Stimulated activated CD4-positive, alpha-beta T cell treated with anti-CD3 and anti-CD28 coated beads, Interleukin-4, amount 100 ng/mL, for 24 hours (primary cell): ENCODE data around the gene CALHM4.

ENCODE experiments used
- DNase-seq: peaks from one replicate; pipeline ENCODE4 v3.0.0-alpha.2; 2020

Gene CALHM4

DNA sequence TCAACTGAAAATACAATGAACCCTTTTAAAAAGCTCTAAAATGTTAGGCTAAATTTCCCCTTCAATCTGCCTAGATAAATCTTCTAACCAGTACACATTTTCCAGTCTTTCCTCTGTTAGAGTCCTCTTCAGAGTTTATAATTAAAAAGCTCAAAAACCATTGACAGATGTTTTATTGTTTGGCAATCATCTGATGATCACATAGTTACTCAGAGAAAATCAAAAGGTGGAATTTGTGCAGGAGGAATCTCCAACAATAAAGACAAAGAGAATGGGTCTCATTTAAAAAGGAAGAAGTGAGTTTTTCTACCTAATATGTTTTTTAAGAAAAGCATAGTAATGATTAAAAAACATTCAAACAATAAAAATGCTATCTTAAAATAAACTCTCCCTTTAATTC is 11.1 kb upstream of the CALHM4 start:
- no peak for DNase-seq

DNA sequence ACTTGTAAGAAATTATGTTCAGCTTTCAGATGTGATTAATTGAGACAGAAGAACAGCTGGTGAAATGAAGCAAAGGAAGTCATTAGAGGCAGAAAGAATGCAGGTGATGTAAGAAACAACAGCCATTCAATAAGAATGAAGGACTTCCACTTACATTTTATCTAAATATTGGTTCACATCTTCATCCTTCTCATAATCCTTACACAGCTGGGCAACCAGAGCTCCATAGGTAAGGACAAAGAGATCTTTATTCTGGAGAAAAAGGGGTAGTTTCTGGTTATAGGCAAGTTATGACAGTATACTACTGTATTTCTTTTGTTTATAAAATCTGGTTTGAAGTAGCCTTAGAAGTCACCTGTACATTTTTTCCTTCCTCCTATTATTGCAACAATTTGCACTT is 10.4 kb upstream of the CALHM4 start:
- no peak for DNase-seq

DNA sequence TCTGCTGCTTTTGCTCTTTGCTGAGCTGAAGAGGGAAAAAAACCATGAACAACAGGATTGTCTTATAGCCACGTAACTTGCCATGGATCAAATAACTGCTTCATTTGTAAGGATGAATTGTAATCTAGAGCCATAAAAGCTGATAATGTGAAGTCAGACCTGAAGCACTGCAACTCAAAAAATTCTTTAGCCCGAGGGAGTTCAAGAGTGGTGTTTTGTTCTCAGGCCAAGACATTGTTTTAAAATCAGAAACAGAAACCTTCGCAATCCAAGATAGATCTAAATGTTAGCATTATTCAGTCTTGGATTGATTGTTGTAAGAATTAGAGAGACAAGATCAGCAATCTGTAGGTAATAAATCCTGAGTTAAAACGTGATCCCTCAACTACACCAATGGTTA is 7.9 kb upstream of the CALHM4 start, which contains the start of gene TRAPPC3L:
TSS of gene TRAPPC3L (minus strand) at position 34 of the 400 bp plus-strand sequence. CDS start 170 bp downstream, outside the sequence.
- no peak for DNase-seq

DNA sequence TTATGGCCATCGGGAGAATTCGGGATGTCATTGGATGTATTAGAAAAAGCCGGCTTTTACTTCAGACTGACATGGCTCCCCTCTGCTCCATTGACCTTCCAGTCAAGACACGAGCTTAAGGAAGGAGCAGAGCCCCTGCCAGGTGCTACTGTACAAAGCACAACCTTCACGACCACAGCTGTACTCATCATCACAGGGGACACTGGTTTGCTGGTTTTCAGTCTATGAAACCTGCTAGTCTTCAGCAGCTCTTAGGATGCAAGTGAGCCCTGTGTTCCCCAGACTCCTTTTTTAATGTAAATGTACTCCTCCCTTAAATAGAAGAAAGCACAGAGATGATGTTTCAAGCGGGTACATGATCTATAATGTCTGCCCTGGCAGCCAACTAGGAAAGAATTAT is 6.2 kb upstream of the CALHM4 start:
- DNase-seq: no peak

DNA sequence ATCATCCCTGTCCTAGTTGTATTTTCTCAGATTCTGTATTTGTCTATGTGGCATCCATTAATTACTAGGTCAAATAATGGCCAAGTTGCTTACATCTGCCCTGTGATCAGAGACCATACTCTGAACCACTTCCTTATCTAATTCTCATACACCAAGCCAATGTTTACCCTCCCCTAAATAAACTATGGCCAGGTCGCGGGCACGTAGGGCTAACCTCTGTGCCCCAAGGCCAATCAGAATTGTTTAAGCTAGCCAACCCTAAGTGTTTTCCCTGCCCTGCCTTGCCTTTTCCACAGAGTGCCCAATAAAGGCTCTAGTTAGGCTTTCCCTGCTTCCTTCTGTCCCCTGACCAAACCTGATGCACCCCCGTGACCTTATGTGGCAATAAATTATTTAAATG is 2.8 kb upstream of the CALHM4 start:
- no peak for DNase-seq

DNA sequence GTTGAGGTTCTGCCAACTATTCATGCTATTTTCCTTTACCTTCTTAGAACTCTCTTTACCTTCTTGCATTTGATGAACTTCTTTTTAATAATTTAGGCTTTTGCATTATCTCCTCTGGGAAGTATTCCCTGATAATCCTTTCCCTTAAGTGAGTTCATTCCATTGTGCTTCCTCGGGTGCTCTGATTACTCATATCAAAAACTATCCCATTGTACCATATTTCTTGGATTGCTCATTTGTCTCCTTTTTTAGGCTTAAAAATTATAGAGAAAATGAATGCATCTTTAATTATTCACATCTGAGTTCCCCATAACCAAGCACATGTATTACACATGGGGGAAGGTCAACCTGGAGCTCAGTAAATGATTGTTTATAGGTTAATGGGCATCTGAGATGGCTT is 2.5 kb downstream of the CALHM4 start:
- DNase-seq: no peak

DNA sequence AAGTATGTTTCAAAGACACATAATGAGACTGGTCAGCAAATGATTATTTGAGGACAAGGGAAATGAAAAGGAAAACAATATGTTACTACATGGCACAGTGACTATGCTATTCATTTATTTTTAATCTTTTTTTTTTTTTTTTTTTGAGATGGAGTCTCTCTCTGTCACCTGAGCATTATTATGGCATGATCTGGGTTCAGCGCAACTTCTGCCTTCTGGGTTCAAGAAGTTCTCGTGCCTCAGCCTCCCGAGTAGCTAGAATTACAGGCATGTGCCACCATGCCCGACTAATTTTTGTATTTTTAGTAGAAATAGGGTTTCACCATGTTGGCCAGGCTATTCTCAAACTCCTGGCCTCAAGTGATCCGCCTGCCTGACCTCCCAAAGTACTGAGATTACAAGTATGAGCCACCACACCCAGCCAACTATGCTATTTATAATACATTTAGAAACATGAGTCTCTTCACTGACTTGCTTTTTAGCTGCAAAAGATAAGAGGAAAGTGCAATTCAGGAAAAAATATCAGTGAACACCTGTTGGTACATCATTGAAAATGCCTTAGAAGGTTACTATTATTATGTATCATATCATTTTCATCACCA is 3.4 kb downstream of the CALHM4 start:
- no peak for DNase-seq

DNA sequence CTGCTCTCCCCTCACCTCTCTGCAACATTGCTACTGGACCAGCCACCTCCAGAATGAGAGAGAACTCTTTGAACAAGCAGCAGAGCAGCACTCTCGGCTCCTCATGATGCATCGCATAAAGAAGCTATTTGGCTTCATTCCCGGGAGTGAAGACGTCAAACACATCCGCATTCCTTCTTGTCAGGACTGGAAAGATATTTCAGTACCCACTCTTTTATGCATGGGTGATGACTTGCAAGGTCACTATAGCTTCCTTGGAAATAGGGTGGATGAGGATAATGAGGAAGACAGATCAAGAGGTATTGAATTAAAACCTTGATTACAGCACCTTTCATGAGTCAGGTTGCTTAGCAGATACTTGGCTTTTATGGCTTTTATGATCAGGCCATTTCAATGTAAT is 4.3 kb downstream of the CALHM4 start:
- no peak for DNase-seq

DNA sequence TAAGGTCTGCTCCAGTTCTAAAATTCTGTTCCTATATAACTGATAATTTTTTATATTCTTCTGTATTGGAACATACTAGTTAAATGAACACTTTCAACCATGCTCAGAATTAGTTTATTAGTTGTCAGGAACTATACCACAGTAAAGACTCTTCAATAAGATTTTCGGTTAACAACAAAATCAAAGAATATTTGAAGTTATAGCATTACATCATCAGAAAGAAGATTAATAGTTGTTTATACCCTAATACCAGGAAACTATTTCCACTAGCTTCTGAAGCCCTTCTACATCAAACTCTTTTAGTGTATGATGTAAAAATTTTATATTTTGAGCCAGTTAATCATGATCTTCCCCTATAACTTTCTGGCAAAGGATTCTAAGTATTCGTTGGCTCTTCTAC is 6.6 kb downstream of the CALHM4 start:
- no peak for DNase-seq

DNA sequence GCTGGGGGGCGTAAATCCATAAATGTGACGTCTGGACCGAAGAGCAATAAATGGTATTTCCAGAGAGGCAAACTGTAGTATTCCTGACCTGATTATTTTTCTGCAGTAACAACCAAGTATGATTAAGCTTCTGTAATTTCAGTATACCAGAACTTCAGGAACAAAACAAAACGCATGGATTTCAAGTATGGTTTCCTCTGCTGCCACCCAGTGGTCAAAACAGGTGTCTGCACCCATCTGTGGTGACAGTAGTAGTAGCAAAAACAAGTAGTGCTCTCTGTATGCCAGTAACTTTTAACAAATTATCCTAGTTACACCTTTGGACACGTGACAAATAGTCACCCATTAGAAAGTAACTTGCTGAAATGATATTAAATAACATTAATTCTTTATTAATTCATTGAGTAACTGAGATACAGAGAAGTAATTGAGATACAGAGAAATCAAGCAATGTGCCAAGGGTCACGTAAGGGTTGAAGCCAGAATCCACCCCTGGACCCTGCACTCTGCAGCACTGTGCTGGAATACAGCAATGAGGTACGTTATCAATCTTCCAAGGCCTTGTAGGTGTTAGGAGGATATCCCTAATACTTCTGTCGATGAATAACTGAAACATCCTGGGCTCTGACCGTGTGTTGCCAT is 7.9 kb downstream of the CALHM4 start:
- DNase-seq: peak; percentile 72

DNA sequence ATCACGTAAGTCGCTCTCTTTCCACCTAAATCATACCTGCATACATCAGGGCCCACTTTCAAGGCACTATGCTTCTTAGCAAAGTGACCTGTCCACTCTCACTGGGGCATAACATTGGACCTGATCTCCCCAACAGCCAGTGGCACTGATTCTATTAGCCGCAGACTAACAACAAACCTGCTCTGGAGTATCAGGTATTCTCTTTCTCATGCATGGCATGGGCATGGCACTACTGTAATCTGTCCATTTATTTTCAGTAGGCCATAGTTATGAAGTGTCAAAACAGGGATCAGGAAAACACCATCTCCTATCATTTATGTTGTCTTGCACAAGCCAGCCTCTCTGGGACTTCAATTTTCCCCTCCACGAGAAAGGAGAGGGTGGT is 8.5 kb downstream of the CALHM4 start:
- no peak for DNase-seq

DNA sequence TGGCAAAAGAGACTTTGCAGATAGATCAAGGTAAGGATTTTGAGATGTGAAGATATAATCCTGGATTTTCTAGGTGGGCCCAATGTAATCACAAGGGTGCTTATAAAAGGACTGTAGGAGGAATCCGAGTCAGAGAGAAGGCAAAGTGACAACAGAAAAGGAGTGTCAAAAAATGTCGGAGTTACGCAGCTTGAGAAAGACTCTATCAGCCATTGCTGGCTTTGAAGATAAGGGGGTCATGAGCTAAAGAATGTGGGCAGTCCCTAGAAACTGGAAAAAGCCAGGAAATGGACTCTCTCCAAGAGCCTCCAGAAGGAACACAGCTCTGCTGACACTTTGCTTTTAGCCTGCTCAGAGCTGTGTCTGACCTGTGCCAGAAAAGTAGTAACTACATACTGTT is 9.1 kb downstream of the CALHM4 start:
- DNase-seq: no peak

DNA sequence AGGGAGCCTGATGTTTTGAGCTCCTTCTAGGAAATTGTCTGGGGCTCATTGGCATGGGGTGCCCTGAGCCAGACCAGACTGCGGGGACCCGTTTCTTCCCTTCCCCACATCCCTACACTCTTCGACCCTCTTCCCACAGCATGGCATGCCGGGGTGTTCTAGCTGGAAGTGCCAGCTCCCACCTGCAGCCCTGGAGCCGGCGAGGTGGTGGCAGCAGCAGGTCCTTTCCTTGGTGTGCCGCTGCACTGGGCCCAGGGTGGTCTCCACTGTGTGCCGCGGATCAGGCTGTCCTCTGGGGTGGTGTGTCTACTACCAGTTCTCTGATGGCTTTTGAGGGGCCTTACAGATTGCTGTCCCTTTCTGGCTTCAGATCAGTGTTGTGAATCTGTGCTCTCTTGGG is 10.3 kb downstream of the CALHM4 start:
- no peak for DNase-seq

DNA sequence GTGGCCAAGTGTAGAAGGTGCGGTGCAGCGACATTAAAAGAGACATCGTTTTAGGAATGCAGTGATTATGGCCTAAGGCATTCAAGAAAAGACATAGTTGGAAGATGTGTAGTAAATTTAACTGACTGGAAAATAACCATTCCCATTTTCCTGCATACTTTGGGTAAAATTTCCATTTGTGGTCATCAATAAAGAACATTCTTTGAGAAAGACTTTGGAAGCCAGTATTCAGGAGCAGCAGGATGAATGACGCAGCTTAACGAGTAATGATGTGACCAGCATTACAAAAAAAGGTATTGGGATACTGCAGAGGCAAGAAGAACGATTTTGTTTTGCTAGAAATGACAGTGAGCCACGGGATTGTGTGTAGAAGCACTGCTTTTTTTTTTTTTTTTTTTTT is 10.8 kb downstream of the CALHM4 start:
- DNase-seq: no peak

DNA sequence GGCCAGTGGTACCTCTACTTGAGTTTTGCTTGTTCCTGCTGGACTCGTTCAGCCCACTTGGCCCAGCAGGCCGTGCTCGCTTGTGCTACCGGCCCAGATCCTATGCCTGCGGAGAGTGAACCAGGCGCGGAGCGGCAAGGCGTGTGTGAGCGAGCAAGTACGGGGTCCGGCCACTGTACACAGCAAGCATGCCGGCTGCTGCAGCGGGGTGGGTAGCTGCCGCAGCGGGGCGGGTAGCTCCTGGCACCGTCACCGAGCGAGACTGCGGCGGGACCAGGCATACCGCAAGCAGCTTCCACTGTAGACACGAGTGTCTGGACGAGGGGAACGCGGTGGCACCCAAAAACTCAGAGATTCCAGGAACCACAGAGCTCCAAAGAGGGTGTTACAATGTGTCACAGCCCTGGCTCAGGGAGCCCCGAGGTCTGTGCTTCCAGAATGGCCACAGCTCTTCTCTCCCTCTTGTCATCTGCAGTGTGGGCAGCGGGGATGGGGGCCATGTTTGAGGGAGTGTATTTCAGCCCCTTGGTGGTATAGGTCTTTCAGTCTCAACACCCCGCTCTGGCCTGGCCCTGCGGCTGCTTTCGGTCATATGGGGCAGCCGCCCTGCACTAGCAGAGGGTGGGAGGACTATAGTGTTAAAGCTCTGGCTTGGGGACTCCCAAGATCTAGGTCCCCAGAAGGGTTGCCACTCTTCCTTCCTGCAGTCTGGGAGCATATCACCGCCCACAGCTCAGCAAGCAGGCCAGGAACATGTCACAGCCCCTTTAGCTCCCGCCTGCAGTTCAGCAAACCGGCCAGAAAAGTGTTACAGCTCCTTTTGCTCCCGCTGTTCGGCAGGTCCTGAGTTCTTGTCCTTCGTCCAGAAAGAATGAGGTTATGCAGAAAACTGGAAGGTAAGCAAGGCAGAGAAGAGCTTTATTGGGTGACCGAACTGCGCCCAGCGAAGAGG is 11.6 kb downstream of the CALHM4 start:
- DNase-seq: peak; percentile 8

DNA sequence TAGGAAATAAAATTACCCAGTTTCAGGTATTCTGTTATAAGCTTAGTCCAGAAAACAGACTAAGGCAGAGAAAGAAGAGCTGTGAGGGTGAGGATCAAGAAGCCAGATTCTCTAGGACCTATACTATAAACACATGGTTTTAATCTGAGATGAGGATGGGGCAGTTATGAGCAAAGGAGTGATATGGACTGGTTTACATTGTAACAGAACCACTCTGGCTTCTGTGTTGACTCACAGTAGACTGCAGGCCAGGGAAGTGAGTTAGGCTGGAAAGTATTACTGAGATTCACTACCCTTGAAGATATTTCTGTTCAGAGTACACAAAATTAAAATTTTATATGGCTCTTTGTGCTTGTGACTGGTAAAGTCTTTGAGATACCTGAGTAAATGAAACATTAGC is 14.6 kb downstream of the CALHM4 start:
- no peak for DNase-seq

DNA sequence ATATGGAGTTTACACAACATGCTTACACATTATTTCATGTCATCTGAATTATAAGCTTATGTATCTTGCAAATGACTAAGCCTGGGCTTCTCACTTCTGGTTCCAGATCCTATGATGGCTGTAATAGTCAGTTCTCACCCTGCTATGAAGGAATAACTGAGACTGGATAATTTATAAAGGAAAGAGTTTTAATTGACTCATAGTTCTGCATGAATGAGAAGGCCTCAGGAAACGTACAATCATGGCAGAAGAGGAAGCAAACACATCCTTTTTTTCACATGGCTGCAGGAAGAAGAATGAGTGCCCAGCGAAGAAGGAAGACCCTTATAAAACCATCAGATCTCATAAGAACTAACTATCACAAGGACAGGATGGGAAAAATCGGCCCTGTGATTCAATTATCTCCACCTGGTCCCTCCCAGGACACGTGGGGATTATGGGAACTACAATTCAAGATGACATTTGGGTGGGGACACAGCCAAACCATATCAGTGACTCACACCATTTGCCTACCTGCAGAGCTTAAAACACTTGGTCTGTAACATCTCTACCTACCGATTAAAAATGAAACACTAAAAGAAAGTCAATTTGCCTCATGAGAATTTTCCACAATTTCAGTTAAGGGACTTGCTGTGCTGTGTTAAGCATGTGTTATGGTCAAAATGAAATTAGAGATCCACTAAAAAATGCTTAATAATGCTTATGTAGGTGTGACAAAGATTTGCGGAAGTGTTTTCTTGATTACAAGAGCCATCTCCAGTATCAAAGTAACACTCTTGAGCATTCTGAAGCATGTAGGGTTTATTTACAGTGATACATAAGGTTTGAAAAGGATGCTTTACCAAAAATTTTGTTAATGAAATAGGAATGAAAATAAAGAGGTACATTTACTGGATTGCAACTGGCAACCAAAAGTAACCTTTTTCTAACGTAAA is 15.5 kb downstream of the CALHM4 start:
- DNase-seq: no peak

DNA sequence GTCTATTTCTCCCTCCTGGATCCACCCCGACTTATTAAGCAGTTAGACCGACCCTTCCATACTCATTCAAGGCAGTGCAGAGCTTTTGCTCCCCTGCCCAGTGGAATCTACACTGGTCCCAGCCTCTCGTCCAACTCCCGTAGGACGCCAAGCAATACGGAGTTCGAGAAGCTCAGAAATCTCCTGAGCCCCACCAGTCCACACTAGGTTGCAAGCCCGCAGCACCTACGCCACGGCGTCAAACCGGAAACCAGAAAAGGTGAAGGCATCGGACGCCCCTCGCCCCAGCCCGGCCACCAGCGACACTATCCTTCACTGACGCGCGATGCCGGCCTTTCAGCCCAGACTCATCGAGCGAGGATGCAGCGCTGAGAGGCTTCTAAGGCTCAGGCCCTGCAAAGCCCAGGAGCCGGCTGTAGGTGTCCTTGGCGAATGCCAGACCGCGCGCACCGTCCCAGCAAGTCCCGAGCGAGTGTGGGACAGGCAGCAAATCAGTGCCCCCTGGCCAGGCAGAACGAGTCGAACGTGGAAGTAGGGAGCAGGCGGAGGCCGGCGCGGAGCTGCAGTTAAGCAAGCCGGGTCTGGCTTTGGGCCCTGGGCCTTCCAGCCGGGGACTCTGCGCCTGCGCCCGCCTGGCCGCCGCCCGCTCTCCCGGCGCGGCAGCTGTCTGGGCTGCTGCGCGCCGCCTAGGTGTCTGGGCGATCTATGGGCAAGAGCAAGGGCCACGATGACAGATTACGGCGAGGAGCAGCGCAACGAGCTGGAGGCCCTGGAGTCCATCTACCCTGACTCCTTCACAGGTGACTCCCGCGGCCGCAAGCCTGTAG is 17.5 kb downstream of the CALHM4 start, which contains the start of gene RWDD1:
TSS of gene RWDD1 (plus strand) at position 649 of the 827 bp plus-strand sequence. CDS start at position 728, 79 bp downstream.
- DNase-seq: peak; percentile 99

DNA sequence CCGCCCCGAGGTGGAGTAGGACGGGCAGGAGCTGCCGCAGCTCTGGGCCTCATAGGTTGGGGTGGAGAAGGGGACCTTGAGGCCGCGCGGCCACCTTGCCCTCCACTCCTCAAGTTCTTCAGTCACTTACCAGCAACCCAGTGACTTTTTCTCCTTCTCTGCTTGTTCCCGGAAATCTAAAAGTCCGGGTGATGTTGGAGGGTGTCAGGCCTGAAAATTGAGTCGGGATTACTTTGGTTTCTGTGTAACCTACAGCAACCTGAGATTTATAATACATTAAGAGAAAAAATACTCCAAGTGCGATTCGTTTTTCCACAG is 18.1 kb downstream of the CALHM4 start:
- no peak for DNase-seq

DNA sequence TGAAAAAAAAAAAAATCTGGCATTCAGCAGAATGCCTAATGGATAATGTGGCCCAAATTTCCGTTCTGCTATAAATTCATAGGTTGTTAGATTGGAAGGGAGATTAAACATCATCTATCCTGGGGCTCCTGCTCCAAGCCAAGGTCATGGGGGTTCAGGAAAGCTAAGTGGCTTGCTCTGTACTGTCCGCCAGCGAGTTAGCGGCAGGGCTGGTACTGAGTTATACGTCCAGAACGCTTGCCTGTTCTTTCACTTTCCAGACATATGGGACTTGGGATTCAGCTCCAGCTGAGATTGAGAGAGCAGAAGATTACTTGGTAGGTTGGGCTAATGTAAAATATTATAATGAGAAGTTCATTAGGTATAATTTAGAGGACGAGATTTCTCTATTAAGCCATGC is 18.6 kb downstream of the CALHM4 start:
- no peak for DNase-seq

DNA sequence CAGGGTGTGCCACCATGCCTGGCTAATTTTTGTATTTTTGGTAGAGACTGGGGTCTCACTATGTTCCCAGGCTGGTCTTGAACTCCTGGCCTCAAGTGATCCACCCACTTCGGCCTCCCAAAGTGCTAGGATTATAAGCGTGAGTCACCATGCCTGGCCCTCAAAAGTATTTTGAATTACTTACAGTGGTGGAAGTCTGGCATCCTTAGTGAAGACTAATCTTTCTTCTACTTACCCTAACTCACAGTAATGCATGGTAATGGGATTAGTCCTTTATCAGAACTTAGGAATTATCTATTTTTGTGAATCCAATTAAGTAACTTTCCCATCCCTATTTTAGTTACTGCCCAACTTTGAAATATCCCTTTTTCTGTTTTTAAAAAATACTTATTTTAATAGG is 21.7 kb downstream of the CALHM4 start:
- DNase-seq: no peak

DNA sequence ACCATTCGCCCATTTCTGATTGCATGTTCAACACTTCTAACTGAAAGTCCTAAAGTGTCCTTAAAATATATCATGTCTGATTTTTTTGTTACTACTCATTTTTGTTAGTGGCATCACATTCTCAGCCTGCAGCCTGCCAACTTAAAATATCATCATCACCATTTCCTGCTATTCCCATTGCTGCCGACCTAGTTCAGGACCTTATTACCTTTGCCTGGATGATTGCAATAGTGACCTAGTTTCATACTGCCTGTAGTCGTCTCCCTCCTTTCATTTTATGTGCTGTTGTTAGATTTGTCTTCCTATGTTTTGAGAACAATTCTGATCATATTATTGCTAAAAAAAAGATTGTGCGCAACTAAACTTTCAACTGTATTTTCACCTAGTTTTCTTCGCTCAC is 23.9 kb downstream of the CALHM4 start:
- DNase-seq: no peak
